NCI-H1436 treated with DMSO at 0.1 percent for 48 hours (cell line): ENCODE measurements around the gene TPRG1.
A peak's percentile ranks its signal among the peaks of the same experiment; 100 is the strongest.
"Not testable (repeated sequence)": the region's sequence is repeated elsewhere in the genome, so short reads cannot be mapped to it uniquely, and the experiment has no call there.

Experiments used
- DNase-seq: peaks from one replicate; lab custom pipeline; 2025; lab: John Stamatoyannopoulos, UW

The TPRG1 gene

DNA sequence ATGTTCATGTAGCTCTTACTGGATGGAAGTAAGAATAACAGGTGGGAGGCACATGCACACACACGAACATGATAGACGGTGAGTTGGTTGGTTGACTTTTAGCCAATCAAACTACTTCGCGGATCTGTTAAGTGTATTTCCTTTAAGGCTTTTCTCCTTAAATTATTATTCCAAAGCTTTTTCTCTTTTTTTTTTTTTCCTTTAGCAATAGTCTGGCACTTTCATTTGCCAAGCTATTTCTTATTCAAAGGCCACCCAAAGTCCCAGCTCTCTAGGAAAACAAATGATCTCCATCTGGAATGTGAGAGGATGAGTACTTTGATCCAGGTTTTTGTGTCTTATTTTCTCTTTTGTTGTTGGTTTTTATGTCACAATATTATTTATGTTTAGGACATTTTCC is 141.1 kb downstream of the TPRG1 start:
- DNase-seq, result no peak

- peak; percentile 75 for DNase-seq
These were observed 144.7 kb downstream of the TPRG1 start for GRCh38 chr3:189316296-189317019.

DNA sequence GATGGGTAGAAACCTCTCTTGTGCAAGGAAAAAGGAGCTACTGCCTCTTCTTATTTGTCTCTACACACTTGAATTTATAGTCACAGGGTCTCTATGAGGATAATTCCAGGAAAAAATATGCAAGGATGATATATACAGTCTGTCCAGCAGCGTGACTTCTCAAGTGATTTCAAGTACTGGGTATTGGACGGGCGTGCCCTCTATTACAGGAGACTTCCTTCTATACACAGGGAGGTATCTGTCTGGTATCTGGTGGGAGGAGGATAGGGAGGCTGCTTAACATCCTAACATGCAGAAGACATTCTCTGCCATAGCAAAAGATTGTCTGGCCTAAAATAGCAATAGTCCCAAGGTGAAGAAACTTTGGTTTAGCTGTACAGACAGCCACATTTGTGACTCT is 146.1 kb downstream of the TPRG1 start:
- DNase-seq, result no peak

GRCh38 chr3:189320511-189320910 is 148.7 kb downstream of the TPRG1 start:
- DNase-seq, result no peak

GRCh38 chr3:189322339-189322738 is 150.6 kb downstream of the TPRG1 start:
- DNase-seq, result no peak

DNA sequence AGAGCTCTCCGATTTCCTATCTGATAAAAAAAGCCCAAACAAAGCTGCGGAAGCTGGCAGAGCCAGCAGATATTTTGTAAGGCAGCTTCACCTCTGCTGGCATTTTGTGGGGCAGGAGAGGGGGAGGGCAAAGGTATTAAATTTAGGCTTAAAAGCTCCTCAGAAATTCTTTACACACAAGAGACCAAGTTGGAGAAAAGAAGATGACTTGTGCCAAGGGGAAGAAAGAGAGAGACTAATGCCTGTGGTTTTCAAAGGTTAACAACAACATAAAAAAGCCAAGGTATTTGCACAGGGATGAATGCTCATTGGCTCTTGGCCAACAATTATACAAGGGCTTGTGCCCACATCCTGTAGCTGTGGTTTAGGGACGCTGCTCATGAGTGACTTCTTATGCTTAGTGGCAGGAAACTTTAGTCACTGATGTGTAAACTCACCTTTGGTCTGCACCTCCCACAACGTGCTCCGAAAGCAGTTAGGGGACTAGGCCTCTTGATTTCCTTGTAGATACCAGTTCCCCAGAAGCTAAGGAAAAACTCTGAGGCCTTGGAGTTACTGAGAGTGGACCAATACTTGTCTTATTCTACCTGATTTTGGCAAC is 152.9 kb downstream of the TPRG1 start:
- DNase-seq, result peak; percentile 70

DNA sequence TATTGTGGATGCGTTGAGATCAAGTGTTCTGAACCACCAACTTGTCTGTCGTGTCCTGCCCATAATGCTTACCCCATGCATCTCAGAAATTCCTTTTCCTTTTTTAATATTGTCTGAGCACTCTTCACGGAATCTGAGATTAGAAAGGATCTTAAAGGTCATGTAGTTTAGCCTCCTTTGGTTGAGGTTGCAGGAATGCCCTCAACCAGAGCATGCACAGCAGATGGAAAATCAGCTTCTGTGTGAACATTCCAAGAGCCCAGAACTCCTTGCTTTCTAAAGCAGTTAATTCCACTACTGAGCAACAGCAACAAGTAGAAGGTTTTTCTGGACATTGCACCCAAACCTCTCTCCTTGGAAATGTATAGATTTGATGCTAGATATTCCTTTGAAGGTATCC is 153.7 kb downstream of the TPRG1 start:
- DNase-seq, result no peak

DNA sequence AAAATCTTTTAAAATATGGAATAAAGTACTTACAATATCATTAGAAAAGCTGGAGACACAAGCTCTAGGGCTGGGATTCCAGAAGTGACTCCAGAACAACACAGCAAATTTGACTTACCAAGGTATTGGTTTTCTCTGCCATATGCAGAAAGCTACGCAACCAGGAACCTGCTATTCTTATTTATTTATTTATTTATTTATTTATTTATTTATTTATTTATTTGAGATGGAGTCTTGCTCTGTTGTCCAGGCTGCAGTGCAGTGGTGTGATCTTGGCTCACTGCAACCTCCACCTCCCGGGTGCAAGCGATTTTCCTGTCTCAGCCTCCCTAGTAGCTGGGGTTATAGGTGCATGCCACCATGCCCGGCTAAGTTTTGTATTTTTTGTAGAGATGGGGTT is 157.9 kb downstream of the TPRG1 start:
- DNase-seq, result not testable (repeated sequence)

DNA sequence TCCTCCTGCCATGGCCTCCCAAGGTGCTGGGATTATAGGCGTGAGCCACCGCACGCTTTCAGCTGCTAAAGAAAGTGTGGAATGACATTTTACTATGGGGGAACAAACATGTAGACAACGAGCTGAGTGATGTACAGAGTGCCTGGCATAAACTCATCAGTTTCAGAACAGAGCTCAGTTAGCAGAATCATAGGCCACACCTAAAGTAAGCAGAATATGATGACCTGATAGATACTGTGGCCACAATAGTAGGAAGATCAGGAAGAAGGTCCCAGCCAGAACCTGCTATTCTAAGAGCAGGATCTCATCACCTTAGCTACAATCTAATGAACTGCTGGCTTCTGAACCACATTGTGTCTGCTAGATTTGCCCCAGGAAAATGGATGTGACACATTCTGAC is 158.3 kb downstream of the TPRG1 start:
- no peak for DNase-seq

- no peak for DNase-seq
These were observed 159.2 kb downstream of the TPRG1 start for GRCh38 chr3:189331002-189331418.

DNA sequence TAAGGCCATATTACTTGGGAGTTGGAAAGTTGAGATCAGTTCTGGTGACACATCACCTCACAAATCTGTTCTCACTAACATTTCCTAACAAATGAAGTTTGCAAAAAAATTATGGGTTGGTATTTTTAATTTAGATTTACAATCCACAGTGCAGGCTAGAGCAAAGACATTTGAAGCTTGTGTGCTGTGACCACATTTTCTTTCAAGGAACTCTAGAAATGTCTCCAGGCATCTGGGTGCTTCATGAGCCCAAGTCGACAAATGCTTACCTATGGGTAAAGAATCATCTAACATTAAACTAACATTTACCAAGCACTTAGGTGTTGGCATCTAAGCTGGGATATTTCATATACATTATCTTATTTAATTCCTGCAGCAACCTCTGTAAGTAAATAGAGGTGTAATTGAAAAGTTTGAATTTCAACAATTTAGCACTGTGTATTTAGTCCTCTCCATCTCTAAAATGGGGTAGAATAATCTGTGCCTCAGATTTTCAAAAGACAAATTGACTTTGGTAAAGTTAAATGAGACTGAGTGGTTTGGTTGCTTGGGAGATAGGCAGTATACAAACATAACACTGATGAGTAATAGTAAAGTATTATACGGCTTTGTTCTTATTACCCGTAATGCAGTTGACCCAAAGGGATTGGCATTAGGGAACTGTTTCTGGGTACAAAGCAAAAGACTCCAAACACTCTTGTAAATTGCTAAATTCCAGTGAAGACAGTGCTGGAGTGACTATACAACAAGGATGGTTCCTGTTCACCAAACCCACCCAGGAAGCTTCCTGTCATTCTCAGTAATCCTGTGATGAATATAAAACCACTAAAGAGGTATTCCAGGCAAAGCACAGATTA is 162.5 kb downstream of the TPRG1 start:
- DNase-seq, result peak; percentile 73

DNA sequence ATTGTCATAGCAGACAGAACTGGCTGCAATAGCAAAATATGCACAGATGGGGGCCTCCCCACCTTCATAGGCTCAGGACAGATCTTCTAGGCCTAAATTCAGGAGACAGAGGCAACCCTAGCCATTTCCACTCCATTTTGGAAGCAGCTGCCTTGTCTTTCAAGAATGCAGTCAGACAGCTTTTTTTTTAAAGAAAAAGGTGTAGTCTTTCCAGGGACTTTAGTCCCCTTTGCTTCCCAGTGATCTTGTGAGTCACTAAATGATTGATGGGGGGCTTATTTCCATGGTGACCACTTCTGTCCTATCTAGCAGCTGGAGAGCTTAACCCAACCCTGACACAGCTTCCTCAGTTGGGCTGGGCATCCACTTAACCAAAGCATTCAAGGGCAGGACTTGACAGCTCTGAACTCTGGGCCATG is 165.9 kb downstream of the TPRG1 start:
- DNase-seq, result no peak

GRCh38 chr3:189338366-189338765 is 166.6 kb downstream of the TPRG1 start:
- no peak for DNase-seq

GRCh38 chr3:189339996-189340395 is 168.2 kb downstream of the TPRG1 start:
- no peak for DNase-seq

- peak; percentile 24 for DNase-seq
These were observed 169.1 kb downstream of the TPRG1 start for GRCh38 chr3:189340680-189341460.

DNA sequence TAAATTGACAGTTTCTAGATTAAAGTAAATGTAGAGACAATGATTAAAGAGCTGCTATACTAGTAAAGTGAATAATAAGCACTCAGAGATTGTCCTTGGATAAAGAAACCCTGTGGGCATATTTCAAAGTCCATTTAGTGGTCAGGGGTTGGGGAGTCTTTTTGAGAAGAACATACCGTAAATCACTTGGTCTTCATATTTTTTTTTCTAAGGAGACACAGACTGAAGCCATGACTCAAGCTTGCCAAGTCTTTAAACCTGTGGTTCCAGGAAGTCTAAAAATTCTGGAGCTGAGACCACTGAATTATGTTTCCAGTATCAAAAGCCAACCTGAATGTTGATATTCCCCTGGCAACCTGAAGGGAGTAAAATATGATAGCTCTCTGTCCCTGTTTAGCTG is 171.0 kb downstream of the TPRG1 start:
- no peak for DNase-seq

- DNase-seq, result peak; percentile 80
These were observed 173.2 kb downstream of the TPRG1 start for GRCh38 chr3:189344996-189345395.

GRCh38 chr3:189349772-189350171 is 178.0 kb downstream of the TPRG1 start:
- no peak for DNase-seq

GRCh38 chr3:189353318-189353965 is 181.7 kb downstream of the TPRG1 start:
- DNase-seq, result no peak

DNA sequence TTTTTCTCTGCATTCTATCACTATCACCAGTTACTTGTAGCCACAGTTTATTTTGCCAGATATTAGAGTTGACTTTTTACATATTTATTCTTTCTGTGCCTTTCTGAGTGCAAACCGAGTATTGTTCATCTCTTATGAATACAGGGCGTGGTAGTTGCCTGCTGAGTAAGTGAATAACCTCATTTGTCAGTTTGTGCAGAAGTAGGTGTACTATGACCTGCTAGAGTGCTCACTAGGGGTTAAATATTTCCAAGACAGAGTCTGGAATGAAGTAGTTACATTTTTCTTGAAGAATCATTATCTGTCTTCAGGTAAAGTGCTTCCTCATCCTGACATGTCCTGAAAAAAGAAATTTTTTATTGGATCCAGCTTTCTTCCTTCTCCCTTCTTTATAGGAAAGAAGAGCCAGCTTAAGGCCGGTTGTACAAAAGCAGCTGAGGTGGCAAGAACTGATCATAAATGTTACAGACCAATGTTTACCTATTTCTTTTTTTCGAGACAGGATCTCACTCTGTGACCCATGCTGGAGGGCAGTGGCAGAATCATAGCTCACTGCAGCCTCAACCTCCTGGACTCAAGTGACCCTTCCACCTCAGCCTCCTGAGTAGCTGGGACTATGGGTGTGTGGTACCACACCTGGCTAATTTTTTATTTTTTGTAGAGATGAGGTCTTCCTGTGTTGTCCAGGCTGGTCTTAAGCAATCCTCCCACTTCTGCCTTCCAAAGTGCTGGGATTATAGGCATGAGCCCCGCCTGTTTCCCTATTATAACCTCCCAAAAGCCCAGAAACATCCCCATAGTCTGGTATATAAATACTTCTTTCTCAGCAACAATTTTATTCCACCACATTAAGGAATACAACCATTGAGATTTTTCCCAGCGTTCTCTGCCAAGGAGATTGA is 182.5 kb downstream of the TPRG1 start:
- DNase-seq, result no peak

- no peak for DNase-seq
These were observed 183.3 kb downstream of the TPRG1 start for GRCh38 chr3:189355115-189355480.
